NB4 (cell line): ENCODE data around the gene CTSO.

Experiments
- DNase-seq: peaks from one replicate; pipeline ENCODE4 v3.0.0; 2010; ENCODE audit warnings: low read depth
- H3K4me3 ChIP-seq: one replicate; pipeline ENCODE4 v1.5.1; 2011; ENCODE audit warnings: mild to moderate bottlenecking, low read depth, low read length, moderate library complexity
- CTCF ChIP-seq: IDR thresholded peaks from one replicate; pipeline ENCODE4 v1.5.1; 2012; ENCODE audit warnings: low read depth, low read length
- MYC ChIP-seq: IDR thresholded peaks from 2 replicates; pipeline ENCODE4 v1.6.1; 2011; ENCODE audit warnings: low read depth, low read length
- POLR2A ChIP-seq: IDR thresholded peaks from 2 replicates; pipeline ENCODE4 v1.6.1; 2011; ENCODE audit warnings: mild to moderate bottlenecking; ENCODE audit not compliant: insufficient read length; ENCODE audit errors: extremely low read depth
- TF ChIP-seq, protein P1 (sequence below): IDR thresholded peaks from 2 replicates; pipeline ENCODE4 v1.6.1; 2011; ENCODE audit warnings: low read depth, low read length

CTSO gene

GRCh38 chr4:155883895-155884294 lies 69.8 kb downstream of the CTSO start:
- no peak for DNase-seq
- no peak overlapping the region for H3K4me3 ChIP-seq
- TF ChIP-seq CTCF (no peak), MYC (no peak), POLR2A (no peak)
- TF ChIP-seq, protein P1, sequence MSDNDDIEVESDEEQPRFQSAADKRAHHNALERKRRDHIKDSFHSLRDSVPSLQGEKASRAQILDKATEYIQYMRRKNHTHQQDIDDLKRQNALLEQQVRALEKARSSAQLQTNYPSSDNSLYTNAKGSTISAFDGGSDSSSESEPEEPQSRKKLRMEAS = no peak

DNA sequence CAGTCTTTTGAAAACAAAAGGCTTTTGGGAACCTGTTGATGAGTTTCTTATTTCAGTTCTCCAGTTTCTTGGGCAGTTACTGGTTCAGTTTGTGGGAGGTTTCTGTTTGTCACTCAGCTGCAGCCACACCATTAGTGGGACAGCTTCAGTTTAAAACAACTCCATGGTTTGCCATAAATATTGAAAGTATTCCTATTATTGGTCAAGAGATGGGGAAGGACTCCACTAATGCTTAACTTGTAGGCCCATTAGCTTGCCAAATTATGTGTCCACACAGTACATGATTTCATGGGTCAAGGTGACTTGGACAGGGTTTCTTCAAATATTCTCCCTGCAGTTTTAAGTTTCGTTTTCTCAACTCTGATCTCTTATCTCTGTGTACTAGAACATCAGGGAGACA lies 72.1 kb downstream of the CTSO start:
- no peak for DNase-seq
- no peak overlapping the region for H3K4me3 ChIP-seq
- TF ChIP-seq POLR2A (no peak), MYC (no peak), CTCF (no peak)
- TF ChIP-seq, protein P1 = no peak

DNA sequence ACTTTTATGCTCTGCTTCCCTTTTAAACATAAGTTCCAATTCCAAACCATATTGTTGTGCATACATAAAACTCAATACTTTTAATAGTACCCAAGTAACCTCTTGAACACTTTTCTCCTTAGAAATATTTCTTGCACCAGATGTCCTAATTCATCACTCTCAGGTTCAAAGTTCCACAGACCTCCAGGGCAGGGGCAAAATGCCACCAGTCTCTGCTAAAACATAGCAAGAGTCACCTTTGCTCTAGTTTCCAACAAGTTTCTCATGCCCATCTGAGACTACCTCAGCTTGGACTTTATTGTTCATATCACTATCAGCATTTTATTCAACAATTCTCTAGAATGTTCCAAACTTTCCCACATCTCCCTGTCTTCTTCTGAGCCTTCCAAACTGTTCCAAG lies 73.9 kb downstream of the CTSO start:
- no peak for TF ChIP-seq MYC
- no peak for TF ChIP-seq CTCF
- TF ChIP-seq POLR2A = no peak
- TF ChIP-seq, protein P1 = no peak
- H3K4me3 ChIP-seq = no peak overlapping the region
- no peak for DNase-seq

GRCh38 chr4:155878611-155879010 lies 75.1 kb downstream of the CTSO start:
- TF ChIP-seq MYC = no peak
- TF ChIP-seq POLR2A = no peak
- TF ChIP-seq, protein P1 = no peak
- TF ChIP-seq CTCF = no peak
- DNase-seq = no peak
- no peak overlapping the region for H3K4me3 ChIP-seq

DNA sequence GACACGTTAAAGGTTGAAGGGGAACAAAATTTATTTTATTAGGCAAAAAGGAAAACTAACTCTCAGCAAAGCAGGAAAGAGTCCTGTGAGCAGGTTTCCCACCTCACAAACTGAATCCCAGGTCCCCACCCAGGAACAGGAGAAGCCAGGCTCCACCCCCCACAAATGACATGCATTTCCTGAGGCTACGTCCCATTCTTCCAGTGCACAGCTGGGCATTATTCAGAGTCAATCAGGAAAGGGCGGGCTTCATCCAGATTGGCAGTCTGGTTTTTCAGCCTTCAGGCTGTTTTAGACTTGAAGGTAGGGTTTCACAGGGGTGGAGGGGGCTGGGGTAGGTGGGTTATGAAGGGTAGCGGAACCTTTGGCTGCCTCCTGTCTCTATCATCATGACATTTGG lies 75.7 kb downstream of the CTSO start:
- no peak for TF ChIP-seq MYC
- TF ChIP-seq, protein P1 = no peak
- no peak for TF ChIP-seq CTCF
- no peak for TF ChIP-seq POLR2A
- no peak for DNase-seq
- H3K4me3 ChIP-seq = no peak overlapping the region

- TF ChIP-seq POLR2A (no peak), CTCF (no peak), MYC (no peak)
- TF ChIP-seq, protein P1 = no peak
- no peak overlapping the region for H3K4me3 ChIP-seq
These were observed 77.8 kb downstream of the CTSO start for GRCh38 chr4:155875878-155876277.

More at GRCh38 chr4:155875878-155876277, 77.8 kb downstream of the CTSO start:
- no peak for DNase-seq
